AG10803 (cell line): ENCODE measurements around the gene DOCK1.
"Not testable (repeated sequence)": the region's sequence is repeated elsewhere in the genome, so short reads cannot be mapped to it uniquely, and the experiment has no call there.

Experiments
- DNase-seq: peaks from one replicate; pipeline ENCODE4 v3.0.0; 2010; ENCODE audit warnings: low read depth
- H3K4me3 ChIP-seq: 2 replicates; pipeline ENCODE4 v1.5.1; 2011; ENCODE audit warnings: mild to moderate bottlenecking, low read length, control low read depth
- CTCF ChIP-seq: conservative IDR thresholded peaks from 2 replicates; pipeline ENCODE4 v1.5.1; 2011; ENCODE audit warnings: mild to moderate bottlenecking, low read length, control low read depth, inconsistent platforms

Gene DOCK1

GRCh38 chr10:126876456-126876855 lies 28.8 kb upstream of the DOCK1 start:
- no peak for TF ChIP-seq CTCF
- H3K4me3 ChIP-seq = no peak overlapping the region
- peak; percentile 37 for DNase-seq

- DNase-seq = no peak
- H3K4me3 ChIP-seq = no peak overlapping the region
- TF ChIP-seq CTCF = no peak
Observed at GRCh38 chr10:126877390-126877789, 27.8 kb upstream of the DOCK1 start.

- no peak for TF ChIP-seq CTCF
- no peak for DNase-seq
- H3K4me3 ChIP-seq = no peak overlapping the region
Observed at GRCh38 chr10:126878594-126878993, 26.6 kb upstream of the DOCK1 start.

GRCh38 chr10:126880926-126881325 lies 24.3 kb upstream of the DOCK1 start:
- no peak overlapping the region for H3K4me3 ChIP-seq
- no peak for DNase-seq
- no peak for TF ChIP-seq CTCF

- DNase-seq = not testable (repeated sequence)
Observed at GRCh38 chr10:126882055-126882454, 23.2 kb upstream of the DOCK1 start.

GRCh38 chr10:126888436-126888835 lies 16.8 kb upstream of the DOCK1 start:
- not testable (repeated sequence) for H3K4me3 ChIP-seq

More at GRCh38 chr10:126882055-126882454, 23.2 kb upstream of the DOCK1 start:
- H3K4me3 ChIP-seq = not testable (repeated sequence)

GRCh38 chr10:126889421-126889820 lies 15.8 kb upstream of the DOCK1 start:
- TF ChIP-seq CTCF = no peak

More at GRCh38 chr10:126888436-126888835, 16.8 kb upstream of the DOCK1 start:
- DNase-seq = not testable (repeated sequence)

GRCh38 chr10:126890797-126891196 lies 14.4 kb upstream of the DOCK1 start:
- H3K4me3 ChIP-seq, DNase-seq: not testable (repeated sequence)

More at GRCh38 chr10:126889421-126889820, 15.8 kb upstream of the DOCK1 start:
- DNase-seq = no peak
- H3K4me3 ChIP-seq = no peak overlapping the region
